PFSK-1 (cell line): ENCODE data around the gene DIAPH3.

ENCODE experiments used
- FOXP2 ChIP-seq: optimal IDR thresholded peaks from 2 replicates; pipeline ENCODE3; 2011; ENCODE audit warnings: borderline replicate concordance, control low read depth, inconsistent platforms; ENCODE audit not compliant: insufficient read depth; ENCODE audit errors: extremely low read length, extremely low read depth
- POLR2AphosphoS5 ChIP-seq: IDR thresholded peaks from 2 replicates; pipeline ENCODE4 v1.6.1; 2012; ENCODE audit warnings: low read depth, mild to moderate bottlenecking, control low read depth, low read length, moderate library complexity
- SIN3A ChIP-seq: IDR thresholded peaks from 2 replicates; pipeline ENCODE4 v1.6.1; 2012; ENCODE audit warnings: mild to moderate bottlenecking, low read length, moderate library complexity, borderline replicate concordance; ENCODE audit not compliant: insufficient read depth
- TAF1 ChIP-seq: IDR thresholded peaks from 2 replicates; pipeline ENCODE4 v1.6.1; 2012; ENCODE audit warnings: low read length, control low read depth, borderline replicate concordance; ENCODE audit not compliant: insufficient read depth
- TF ChIP-seq, protein P1 (sequence below), 2 experiments: IDR thresholded peaks; 2 replicates each; pipeline versions ENCODE4 v1.6.1 to v1.8.0; 2011 to 2012; ENCODE audit warnings: low read depth in 2 of 2, low read length in 2 of 2, control low read depth in 1 of 2, inconsistent platforms in 1 of 2, mild to moderate bottlenecking in 1 of 2, moderate library complexity in 1 of 2; ENCODE audit not compliant: insufficient read depth in 1 of 2

DNA sequence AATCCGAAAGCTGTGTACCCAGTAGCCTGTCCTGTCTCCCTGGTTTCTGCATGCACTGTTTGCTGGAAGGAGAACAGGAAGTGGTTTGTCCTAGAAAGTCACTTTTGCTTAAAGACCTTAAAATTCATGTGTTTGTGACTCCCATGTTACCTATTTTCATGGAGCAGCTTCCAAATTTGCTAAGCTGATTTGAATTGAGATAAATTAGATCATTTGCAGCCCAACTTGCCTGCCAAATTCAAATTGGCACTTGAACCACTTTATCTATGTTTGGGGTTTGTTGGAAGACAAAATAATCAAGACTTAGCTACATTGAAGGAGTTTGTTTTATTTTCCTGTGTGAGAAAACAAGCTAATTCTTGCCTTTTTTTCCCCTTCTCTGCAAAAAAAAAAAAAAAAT, 532.5 kb downstream of the DIAPH3 start:
- TF ChIP-seq TAF1, result no peak
- TF ChIP-seq, protein P1, sequence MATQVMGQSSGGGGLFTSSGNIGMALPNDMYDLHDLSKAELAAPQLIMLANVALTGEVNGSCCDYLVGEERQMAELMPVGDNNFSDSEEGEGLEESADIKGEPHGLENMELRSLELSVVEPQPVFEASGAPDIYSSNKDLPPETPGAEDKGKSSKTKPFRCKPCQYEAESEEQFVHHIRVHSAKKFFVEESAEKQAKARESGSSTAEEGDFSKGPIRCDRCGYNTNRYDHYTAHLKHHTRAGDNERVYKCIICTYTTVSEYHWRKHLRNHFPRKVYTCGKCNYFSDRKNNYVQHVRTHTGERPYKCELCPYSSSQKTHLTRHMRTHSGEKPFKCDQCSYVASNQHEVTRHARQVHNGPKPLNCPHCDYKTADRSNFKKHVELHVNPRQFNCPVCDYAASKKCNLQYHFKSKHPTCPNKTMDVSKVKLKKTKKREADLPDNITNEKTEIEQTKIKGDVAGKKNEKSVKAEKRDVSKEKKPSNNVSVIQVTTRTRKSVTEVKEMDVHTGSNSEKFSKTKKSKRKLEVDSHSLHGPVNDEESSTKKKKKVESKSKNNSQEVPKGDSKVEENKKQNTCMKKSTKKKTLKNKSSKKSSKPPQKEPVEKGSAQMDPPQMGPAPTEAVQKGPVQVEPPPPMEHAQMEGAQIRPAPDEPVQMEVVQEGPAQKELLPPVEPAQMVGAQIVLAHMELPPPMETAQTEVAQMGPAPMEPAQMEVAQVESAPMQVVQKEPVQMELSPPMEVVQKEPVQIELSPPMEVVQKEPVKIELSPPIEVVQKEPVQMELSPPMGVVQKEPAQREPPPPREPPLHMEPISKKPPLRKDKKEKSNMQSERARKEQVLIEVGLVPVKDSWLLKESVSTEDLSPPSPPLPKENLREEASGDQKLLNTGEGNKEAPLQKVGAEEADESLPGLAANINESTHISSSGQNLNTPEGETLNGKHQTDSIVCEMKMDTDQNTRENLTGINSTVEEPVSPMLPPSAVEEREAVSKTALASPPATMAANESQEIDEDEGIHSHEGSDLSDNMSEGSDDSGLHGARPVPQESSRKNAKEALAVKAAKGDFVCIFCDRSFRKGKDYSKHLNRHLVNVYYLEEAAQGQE (IDR thresholded peaks at IDR 0.05; ENCODE audit: insufficient read depth in 1 of 2, low read depth in 2 of 2, low read length in 2 of 2), result no peak
- no peak for TF ChIP-seq POLR2AphosphoS5
- TF ChIP-seq FOXP2, result no peak
- no peak for TF ChIP-seq SIN3A
